Mucosa of descending colon (tissue), 3 donors: ENCODE data around the gene DNM3. TPM values are rescaled to one million over a fixed set of nuclear protein-coding genes. Genes with fewer than 3 reads are reported as not detected.

Source experiments
- ATAC-seq: fragments of 200-7000 bp; cut with Tn5 transposase; one replicate; pipeline ENCODE4 v1.9.1; 2020; ENCODE audit warnings: mild to moderate bottlenecking, moderate library complexity
- DNase-seq, 3 donors: peaks; one replicate each; pipeline ENCODE4 v3.0.0-alpha.2; 2020
- H3K36me3 ChIP-seq: fragments of 200-600 bp; one replicate; pipeline ENCODE4 v1.8.0; 2021; ENCODE audit warnings: low read depth, mild to moderate bottlenecking
- H3K4me1 ChIP-seq: fragments of 200-600 bp; one replicate; pipeline ENCODE4 v1.8.0; 2021; ENCODE audit warnings: low read depth, mild to moderate bottlenecking
- H3K4me3 ChIP-seq: fragments of 200-600 bp; one replicate; pipeline ENCODE4 v1.8.0; 2021; ENCODE audit warnings: mild to moderate bottlenecking
- H3K9me3 ChIP-seq: fragments of 200-600 bp; one replicate; pipeline ENCODE4 v1.8.0; 2021; ENCODE audit warnings: mild to moderate bottlenecking
- intact Hi-C, 2 donors: fragments of 100-400 bp; cut with DNase I in 1 of 2; cut with micrococcal nuclease in 1 of 2; formaldehyde crosslinking; loops; one replicate each; pipeline versions ENCODE4 v1.11.0 to v1.11.1; 2022; cut with DNase I, micrococcal nuclease
- total RNA-seq, 3 donors: library from RNA; stranded (reverse); fragmentation: NEBNext Ultra II Directional in 2 of 3; extraction: Animal tissue kit (Norgen Biotek cat#: 25700) in 2 of 3; gene quantifications; one replicate each; pipeline versions ENCODE4 v1.2.1 to v1.2.4, GENCODE V29; 2021 to 2023
- TF ChIP-seq, protein P1 (sequence below): fragments of 200-600 bp; IDR thresholded peaks from one replicate; pipeline ENCODE4 v1.8.0; 2022; ENCODE audit warnings: antibody characterized with exemption, mild to moderate bottlenecking
- donor health status: DM: no; HTN: no; CAD: no; lungs with moderate emphysema.
- donor health status: DM: no; HTN: no; CAD: no.
- donor health status: DM: no; HTN: yes; CAD: no.

The DNM3 gene
- total RNA-seq, 3 donors from 2014 or later = 1.4 to 6.4 (median 2.1) TPM

DNA sequence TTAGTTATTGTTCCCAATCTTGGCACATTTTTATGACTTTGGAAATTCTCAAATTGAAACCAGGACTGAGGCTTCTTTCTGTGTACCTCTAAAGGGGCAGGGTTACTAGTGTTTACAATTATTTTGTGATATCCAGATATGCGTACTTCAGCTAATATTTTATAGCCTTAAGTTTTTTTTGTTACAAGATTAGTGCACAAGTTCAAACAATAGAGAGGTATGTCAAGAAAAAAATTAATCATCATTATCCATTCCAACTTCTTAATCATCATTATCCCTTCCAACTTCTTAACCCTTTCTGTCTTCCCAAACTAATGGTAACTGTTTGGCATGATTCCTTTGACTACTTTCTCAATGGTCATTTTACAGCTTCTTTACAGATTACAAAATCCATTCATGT lies 306.2 kb downstream of the DNM3 start:
- Histone ChIP-seq H3K4me3 (no peak overlapping the region), H3K9me3 (no peaks in the 10 kb centered on the region), H3K36me3 (no peaks in the 10 kb centered on the region), H3K4me1 (no peaks in the 10 kb centered on the region)
- TF ChIP-seq, protein P1, sequence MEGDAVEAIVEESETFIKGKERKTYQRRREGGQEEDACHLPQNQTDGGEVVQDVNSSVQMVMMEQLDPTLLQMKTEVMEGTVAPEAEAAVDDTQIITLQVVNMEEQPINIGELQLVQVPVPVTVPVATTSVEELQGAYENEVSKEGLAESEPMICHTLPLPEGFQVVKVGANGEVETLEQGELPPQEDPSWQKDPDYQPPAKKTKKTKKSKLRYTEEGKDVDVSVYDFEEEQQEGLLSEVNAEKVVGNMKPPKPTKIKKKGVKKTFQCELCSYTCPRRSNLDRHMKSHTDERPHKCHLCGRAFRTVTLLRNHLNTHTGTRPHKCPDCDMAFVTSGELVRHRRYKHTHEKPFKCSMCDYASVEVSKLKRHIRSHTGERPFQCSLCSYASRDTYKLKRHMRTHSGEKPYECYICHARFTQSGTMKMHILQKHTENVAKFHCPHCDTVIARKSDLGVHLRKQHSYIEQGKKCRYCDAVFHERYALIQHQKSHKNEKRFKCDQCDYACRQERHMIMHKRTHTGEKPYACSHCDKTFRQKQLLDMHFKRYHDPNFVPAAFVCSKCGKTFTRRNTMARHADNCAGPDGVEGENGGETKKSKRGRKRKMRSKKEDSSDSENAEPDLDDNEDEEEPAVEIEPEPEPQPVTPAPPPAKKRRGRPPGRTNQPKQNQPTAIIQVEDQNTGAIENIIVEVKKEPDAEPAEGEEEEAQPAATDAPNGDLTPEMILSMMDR = no peak
- DNase-seq = no peak
- intact Hi-C loops = loop anchor here in 1 of 2 donors (10.0 kb wide), 1 partner anchor 247 kb away; no protein-coding TSS in a partner anchor
- ATAC-seq = no peak

DNA sequence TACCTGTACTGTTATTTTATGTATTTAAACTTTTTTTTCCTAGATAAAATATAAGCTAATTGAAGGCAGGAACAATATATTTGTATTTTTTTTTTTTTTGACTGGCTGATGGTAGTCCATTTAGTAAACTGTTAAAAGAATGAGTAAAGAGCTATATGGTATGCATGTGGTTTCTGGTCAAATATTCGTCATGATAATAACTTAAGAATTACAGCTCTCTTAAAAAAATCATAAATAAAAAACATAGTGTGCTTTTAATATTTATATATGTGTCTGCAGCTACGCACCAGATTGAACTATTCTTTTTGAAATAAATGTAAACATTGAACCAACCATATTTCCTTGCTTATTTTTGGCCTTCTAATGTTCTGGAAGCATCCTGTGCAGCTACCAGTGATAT lies 306.9 kb downstream of the DNM3 start:
- DNase-seq (no peak), ATAC-seq (no peak)
- Histone ChIP-seq H3K36me3 (no peaks in the 10 kb centered on the region), H3K9me3 (no peaks in the 10 kb centered on the region), H3K4me3 (no peak overlapping the region), H3K4me1 (no peaks in the 10 kb centered on the region)
- TF ChIP-seq, protein P1 = no peak
- intact Hi-C loops = loop anchor here in 1 of 2 donors (10.0 kb wide), 1 partner anchor 247 kb away; no protein-coding TSS in a partner anchor

DNA sequence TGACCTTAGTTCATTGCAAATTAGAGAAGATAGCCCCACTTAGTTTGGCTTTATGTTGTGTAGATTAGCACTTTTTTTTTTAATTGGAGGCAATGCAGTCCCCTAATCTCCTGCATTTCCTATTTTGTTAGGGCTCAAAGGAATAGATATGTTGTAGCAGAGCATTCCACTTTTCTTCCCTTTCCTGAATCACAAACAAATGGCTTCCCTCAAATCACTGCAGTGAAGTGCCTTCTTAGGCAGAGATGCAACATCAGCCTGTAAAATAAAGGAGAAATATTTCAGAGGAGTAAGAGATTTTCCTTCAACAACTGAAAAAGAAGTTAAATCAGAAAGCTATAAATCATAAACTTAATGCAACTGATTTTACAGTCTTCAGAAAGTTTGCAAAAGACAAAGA lies 307.4 kb downstream of the DNM3 start:
- DNase-seq (no peak), ATAC-seq (no peak)
- Histone ChIP-seq H3K4me3 (no peak overlapping the region), H3K4me1 (no peaks in the 10 kb centered on the region), H3K36me3 (no peaks in the 10 kb centered on the region), H3K9me3 (no peaks in the 10 kb centered on the region)
- TF ChIP-seq, protein P1 = no peak
- intact Hi-C loops = loop anchor here in 1 of 2 donors (10.0 kb wide), 1 partner anchor 246 kb away; no protein-coding TSS in a partner anchor

DNA sequence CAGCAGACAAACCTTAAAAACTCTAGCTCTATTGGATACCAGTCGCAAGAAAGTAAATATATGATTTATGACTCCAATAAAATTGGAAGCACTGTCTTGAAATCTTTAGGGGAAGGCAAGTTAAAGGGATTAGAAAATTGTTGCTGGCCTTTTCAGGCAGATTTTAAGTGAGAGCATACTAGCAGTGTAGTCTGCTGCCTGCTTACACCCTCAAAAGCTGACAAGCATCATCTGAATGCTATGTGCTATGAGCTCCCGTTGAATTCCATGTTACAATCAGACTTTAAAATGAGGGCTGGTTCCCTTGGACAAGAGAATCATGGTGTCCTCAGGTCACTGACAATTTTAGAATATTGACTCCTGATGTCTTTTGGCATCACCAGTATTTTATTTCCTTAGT lies 308.0 kb downstream of the DNM3 start:
- Histone ChIP-seq H3K36me3 (no peaks in the 10 kb centered on the region), H3K9me3 (no peaks in the 10 kb centered on the region), H3K4me1 (no peaks in the 10 kb centered on the region), H3K4me3 (no peak overlapping the region)
- no peak for ATAC-seq
- intact Hi-C loops = loop anchor here in 1 of 2 donors (10.0 kb wide), 1 partner anchor 245 kb away; no protein-coding TSS in a partner anchor
- TF ChIP-seq, protein P1 = no peak
- no peak for DNase-seq

DNA sequence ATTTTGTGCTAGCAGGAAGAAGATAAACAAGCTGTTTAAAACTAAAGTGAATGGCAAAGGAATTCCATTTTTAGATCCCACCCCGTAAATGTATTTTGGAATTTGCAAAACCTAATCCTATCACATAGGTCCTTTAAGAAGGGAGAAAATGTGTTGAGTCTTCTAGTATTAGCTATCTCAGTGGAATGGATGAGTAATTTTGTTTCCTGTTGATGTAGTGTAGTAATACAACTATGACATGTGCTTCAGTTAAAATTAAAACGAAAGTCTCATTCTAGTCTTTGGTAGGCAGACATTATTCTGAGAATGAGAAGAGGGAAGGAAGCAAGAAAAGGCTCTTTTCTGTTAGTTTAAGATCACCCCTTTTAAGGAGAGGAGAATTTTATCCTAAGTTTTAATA lies 313.3 kb downstream of the DNM3 start:
- no peaks in the 10 kb centered on the region for H3K36me3 ChIP-seq
- intact Hi-C loops = no loop called here
- TF ChIP-seq, protein P1 = no peak
- no peaks in the 10 kb centered on the region for H3K9me3 ChIP-seq
- H3K4me3 ChIP-seq = no peak overlapping the region
- peak; percentile 53 for ATAC-seq
- no peak for DNase-seq
- H3K4me1 ChIP-seq = no peaks in the 10 kb centered on the region

DNA sequence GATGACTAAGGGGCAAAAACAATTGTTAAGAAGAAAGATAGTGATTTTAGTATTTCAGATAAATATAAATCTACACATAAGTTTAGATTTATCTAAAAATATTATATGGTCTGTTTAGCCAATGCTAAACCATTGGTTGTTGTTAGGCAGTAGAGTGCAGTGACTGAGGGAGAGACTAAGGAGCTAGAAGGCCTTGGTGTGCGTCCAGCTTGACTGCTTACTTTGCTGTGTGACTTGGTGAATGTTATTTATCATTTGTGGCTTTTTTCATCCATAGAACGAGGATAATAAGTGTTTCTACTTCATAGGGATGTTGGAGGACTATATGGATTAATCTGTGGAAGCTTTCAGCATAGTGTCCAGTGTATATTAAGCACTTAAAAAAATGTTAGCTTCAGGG lies 314.5 kb downstream of the DNM3 start:
- Histone ChIP-seq H3K9me3 (no peaks in the 10 kb centered on the region), H3K4me3 (no peak overlapping the region), H3K36me3 (no peaks in the 10 kb centered on the region), H3K4me1 (no peaks in the 10 kb centered on the region)
- no peak for ATAC-seq
- intact Hi-C loops = no loop called here
- TF ChIP-seq, protein P1 = no peak
- DNase-seq = no peak
